ENCODE data around the gene KCTD20.

Gene KCTD20

DNA sequence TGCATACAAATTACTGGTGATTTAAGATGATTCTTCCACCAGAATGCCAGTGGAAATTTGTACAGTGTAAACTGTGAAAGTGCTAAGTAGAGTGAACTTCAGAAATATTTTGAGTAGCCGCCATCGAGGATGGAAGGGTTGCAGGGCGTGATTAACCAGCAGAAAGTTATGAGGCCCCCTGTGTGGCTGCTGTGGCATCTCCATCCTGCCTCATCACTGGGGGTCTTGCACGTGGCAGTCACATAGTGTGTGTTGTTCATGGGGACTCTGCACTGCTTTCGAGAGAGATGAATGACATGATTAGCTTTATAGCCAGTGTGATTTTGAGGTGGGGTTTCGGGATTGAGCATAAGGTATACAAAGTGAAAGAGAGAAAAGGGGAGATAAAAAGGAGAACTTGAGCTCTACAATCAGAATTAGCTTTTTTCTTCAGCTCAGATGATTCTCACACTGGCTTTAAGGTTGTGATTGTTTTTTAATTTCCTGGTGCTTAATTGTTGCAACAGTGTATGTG is 26.4 kb downstream of the KCTD20 start:
- Histone ChIP-seq H3K9me2 (replicated peaks; ENCODE audit: insufficient read depth, low read length) (no peaks in the 10 kb centered on the region), H3K27me3 (replicated peaks; ENCODE audit: insufficient read depth, low read length) (no peaks in the 10 kb centered on the region), H3K4me1 (ENCODE audit: low read length) (no peaks in the 10 kb centered on the region), H3F3A (ENCODE audit: insufficient read depth, low read length) (no peaks in the 10 kb centered on the region), H3K36me3 (replicated peaks; ENCODE audit: insufficient read depth, low read length) (no peaks in the 10 kb centered on the region; the same call in 1 of the 2 replicates), H3K27ac (ENCODE audit: low read length) (no peak overlapping the region), H3K4me2 (ENCODE audit: low read depth, low read length) (no peak overlapping the region), H3K9me3 (replicated peaks; ENCODE audit: insufficient read depth, low read length) (no peaks in the 10 kb centered on the region), H3K9ac (ENCODE audit: low read length) (no peak overlapping the region), H3K4me3 (ENCODE audit: low read length) (no peak overlapping the region), H2AFZ (ENCODE audit: low read length) (no peak overlapping the region), H4K20me1 (ENCODE audit: insufficient read depth, low read length) (no peaks in the 10 kb centered on the region), H3K79me2 (ENCODE audit: low read length) (peaks cover 65% of the 10 kb centered on the region)
- TF ChIP-seq EZH2phosphoT487 (IDR thresholded peaks at IDR 0.05; ENCODE audit: low read length) = no peak
- TF ChIP-seq EZH2 (optimal IDR thresholded peaks at IDR 0.05; ENCODE audit: low read depth, low read length) = no peak
- TF ChIP-seq, protein P1, sequence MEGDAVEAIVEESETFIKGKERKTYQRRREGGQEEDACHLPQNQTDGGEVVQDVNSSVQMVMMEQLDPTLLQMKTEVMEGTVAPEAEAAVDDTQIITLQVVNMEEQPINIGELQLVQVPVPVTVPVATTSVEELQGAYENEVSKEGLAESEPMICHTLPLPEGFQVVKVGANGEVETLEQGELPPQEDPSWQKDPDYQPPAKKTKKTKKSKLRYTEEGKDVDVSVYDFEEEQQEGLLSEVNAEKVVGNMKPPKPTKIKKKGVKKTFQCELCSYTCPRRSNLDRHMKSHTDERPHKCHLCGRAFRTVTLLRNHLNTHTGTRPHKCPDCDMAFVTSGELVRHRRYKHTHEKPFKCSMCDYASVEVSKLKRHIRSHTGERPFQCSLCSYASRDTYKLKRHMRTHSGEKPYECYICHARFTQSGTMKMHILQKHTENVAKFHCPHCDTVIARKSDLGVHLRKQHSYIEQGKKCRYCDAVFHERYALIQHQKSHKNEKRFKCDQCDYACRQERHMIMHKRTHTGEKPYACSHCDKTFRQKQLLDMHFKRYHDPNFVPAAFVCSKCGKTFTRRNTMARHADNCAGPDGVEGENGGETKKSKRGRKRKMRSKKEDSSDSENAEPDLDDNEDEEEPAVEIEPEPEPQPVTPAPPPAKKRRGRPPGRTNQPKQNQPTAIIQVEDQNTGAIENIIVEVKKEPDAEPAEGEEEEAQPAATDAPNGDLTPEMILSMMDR (IDR thresholded peaks at IDR 0.05; ENCODE audit: low read length) = no peak
- DNase-seq = no peak

DNA sequence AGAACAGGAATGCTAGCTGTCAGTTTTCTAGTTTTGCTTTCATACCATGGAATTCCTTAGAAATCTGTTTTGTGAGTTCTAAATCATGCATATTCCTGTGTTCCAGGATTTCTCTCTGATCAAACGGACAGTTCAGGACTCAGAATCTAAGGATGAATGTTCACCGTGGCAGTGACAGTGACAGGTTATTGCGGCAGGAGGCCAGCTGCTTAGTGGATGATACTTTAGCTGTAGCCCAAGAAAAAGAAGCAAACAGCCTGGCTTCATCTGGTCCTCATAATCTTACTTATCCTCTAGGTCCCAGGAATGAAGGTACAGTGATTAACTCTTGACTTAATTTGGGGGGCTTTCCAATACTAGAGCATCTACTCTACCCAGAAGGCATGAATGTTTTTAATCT is 27.1 kb downstream of the KCTD20 start:
- TF ChIP-seq EZH2phosphoT487 (IDR thresholded peaks at IDR 0.05; ENCODE audit: low read length) (no peak), EZH2 (optimal IDR thresholded peaks at IDR 0.05; ENCODE audit: low read depth, low read length) (no peak)
- TF ChIP-seq, protein P1 (IDR thresholded peaks at IDR 0.05; ENCODE audit: low read length) = no peak
- no peaks in the 10 kb centered on the region; the same call in 1 of the 2 replicates for H3K36me3 ChIP-seq (replicated peaks; ENCODE audit: insufficient read depth, low read length)
- no peaks in the 10 kb centered on the region for H3F3A ChIP-seq (ENCODE audit: insufficient read depth, low read length)
- no peaks in the 10 kb centered on the region for H3K27me3 ChIP-seq (replicated peaks; ENCODE audit: insufficient read depth, low read length)
- H3K9me2 ChIP-seq (replicated peaks; ENCODE audit: insufficient read depth, low read length) = no peaks in the 10 kb centered on the region
- no peak overlapping the region for H3K9ac ChIP-seq (ENCODE audit: low read length)
- no peak overlapping the region for H3K4me3 ChIP-seq (ENCODE audit: low read length)
- no peak overlapping the region for H2AFZ ChIP-seq (ENCODE audit: low read length)
- H3K4me2 ChIP-seq (ENCODE audit: low read depth, low read length) = no peak overlapping the region
- H3K79me2 ChIP-seq (ENCODE audit: low read length) = peaks cover 57% of the 10 kb centered on the region
- no peak for DNase-seq
- no peaks in the 10 kb centered on the region for H3K9me3 ChIP-seq (replicated peaks; ENCODE audit: insufficient read depth, low read length)
- H4K20me1 ChIP-seq (ENCODE audit: insufficient read depth, low read length) = no peaks in the 10 kb centered on the region
- no peak overlapping the region for H3K27ac ChIP-seq (ENCODE audit: low read length)
- H3K4me1 ChIP-seq (ENCODE audit: low read length) = no peaks in the 10 kb centered on the region

DNA sequence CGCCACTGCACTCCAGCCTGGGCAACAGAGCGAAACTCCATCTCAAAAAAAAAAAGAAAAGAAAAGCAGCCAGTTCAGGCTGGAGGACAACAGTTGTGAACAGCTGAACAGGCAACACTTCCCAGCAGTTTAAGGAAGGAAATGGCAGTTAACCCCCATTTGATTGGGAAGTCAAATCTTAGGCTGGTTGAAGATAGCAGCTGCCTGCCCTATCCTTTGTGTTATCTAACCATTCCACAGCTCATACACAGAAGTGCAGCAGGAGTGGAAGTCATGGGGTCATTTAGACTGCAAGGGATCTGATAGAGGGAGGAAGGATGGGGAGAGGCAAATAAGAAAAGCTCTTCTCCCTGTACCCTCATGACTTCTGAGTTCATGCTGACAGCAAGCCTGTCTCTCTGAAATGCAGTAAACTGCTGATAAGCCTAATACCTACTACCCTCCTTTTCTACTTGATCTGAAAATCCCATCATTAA is 35.3 kb downstream of the KCTD20 start:
- H3K36me3 ChIP-seq (replicated peaks; ENCODE audit: insufficient read depth, low read length) = peaks cover 5% of the 10 kb centered on the region; the same call in 1 of the 2 replicates
- no peak for DNase-seq
- H3K27ac ChIP-seq (ENCODE audit: low read length) = no peak overlapping the region
- H3K4me1 ChIP-seq (ENCODE audit: low read length) = no peaks in the 10 kb centered on the region
- no peak overlapping the region for H3K4me3 ChIP-seq (ENCODE audit: low read length)
- H2AFZ ChIP-seq (ENCODE audit: low read length) = no peak overlapping the region
- TF ChIP-seq EZH2 (optimal IDR thresholded peaks at IDR 0.05; ENCODE audit: low read depth, low read length) (no peak), EZH2phosphoT487 (IDR thresholded peaks at IDR 0.05; ENCODE audit: low read length) (no peak)
- TF ChIP-seq, protein P1 (IDR thresholded peaks at IDR 0.05; ENCODE audit: low read length) = no peak
- H3K4me2 ChIP-seq (ENCODE audit: low read depth, low read length) = no peak overlapping the region
- no peaks in the 10 kb centered on the region for H3K27me3 ChIP-seq (replicated peaks; ENCODE audit: insufficient read depth, low read length)
- peaks cover 6% of the 10 kb centered on the region; the same call in 1 of the 2 replicates for H3K79me2 ChIP-seq (ENCODE audit: low read length)
- no peak overlapping the region for H3K9ac ChIP-seq (ENCODE audit: low read length)
- H3K9me2 ChIP-seq (replicated peaks; ENCODE audit: insufficient read depth, low read length) = no peaks in the 10 kb centered on the region
- no peaks in the 10 kb centered on the region for H4K20me1 ChIP-seq (ENCODE audit: insufficient read depth, low read length)
- H3K9me3 ChIP-seq (replicated peaks; ENCODE audit: insufficient read depth, low read length) = no peaks in the 10 kb centered on the region
- no peaks in the 10 kb centered on the region for H3F3A ChIP-seq (ENCODE audit: insufficient read depth, low read length)

All from MM.1S (cell line).